HCT116 (cell line): ENCODE measurements around the gene ARL14EPL. TPM values are rescaled to one million over a fixed set of nuclear protein-coding genes. Genes with fewer than 3 reads are reported as not detected.

Experiments
- ATAC-seq: fragments of 200-7000 bp; cut with Tn5 transposase; 2 replicates; pipeline ENCODE4 v1.9.1; 2020; ENCODE audit warnings: mild to moderate bottlenecking, moderate library complexity
- BruUV-seq: library from RNA; stranded (reverse); fragments of 400-500 nt; replicated peaks from 2 replicates; lab custom pipeline; 2021; lab: Mats Ljungman, UMichigan
- CTCF ChIA-PET: fragments of 300-600 bp; sonication (Branson Sonifier 250); formaldehyde crosslinking; loops from one replicate; lab custom pipeline; 2021; ENCODE audit warnings: antibody characterized with exemption; lab: Charles Lee
- POLR2A ChIA-PET: fragments of 300-600, 350-600 bp; sonication (Branson Sonifier 250); formaldehyde crosslinking; loops from one replicate; lab custom pipeline; 2021; ENCODE audit warnings: antibody characterized with exemption; lab: Charles Lee
- RAD21 ChIA-PET, 2 experiments: fragments of 300-600 bp; sonication (Branson Sonifier 250); formaldehyde crosslinking; loops; one replicate each; lab custom pipeline; 2023; ENCODE audit warnings: low total read pairs in 2 of 2; ENCODE audit not compliant: uncharacterized antibody in 2 of 2, unreplicated experiment in 2 of 2, low non-redundant PET in 1 of 2; lab: Charles Lee
- DNase-seq: peaks from one replicate; pipeline ENCODE4 v3.0.0-alpha.2; 2010; ENCODE audit warnings: low read depth, low spot score
- H2AFZ ChIP-seq: fragments of 200-600 bp; shearing (Covaris generic), sonication (generic); 2 replicates; pipeline ENCODE4 v1.6.1; 2017; ENCODE audit warnings: low read depth, mixed run types, mixed read lengths, antibody characterized with exemption, low read length; ENCODE audit not compliant: poor library complexity, severe bottlenecking
- H3K27ac ChIP-seq: 2 replicates; pipeline ENCODE4 v1.5.1; 2012; ENCODE audit warnings: low read depth, low read length
- H3K27me3 ChIP-seq: fragments of 200-600 bp; sonication (generic); 2 replicates; pipeline ENCODE4 v1.6.1; 2016; ENCODE audit warnings: mixed run types, low read length, mixed read lengths; ENCODE audit not compliant: insufficient read depth
- H3K36me3 ChIP-seq, 2 experiments: fragments of 200-500 bp in 1 of 2; fragments of 200-600 bp in 1 of 2; sonication (Bioruptor generic) in 1 of 2; sonication (generic) in 1 of 2; 2 replicates each; pipeline versions ENCODE4 v1.5.1 to v1.6.1; 2014 to 2016; ENCODE audit warnings: low read length in 2 of 2, inconsistent platforms in 1 of 2, mixed read lengths in 1 of 2, mixed run types in 1 of 2; ENCODE audit not compliant: insufficient read depth in 2 of 2, control insufficient read depth in 1 of 2
- H3K4me1 ChIP-seq, 2 experiments: fragments of 200-600 bp in 1 of 2; sonication (generic) in 1 of 2; 2 replicates each; pipeline versions ENCODE4 v1.5.1 to v1.6.1; 2012 to 2017; ENCODE audit warnings: low read length in 2 of 2, inconsistent platforms in 1 of 2, mild to moderate bottlenecking in 1 of 2, mixed read lengths in 1 of 2, mixed run types in 1 of 2, moderate library complexity in 1 of 2; ENCODE audit not compliant: insufficient read depth in 2 of 2, control insufficient read depth in 1 of 2
- H3K4me2 ChIP-seq: fragments of 200-600 bp; sonication (generic); 2 replicates; pipeline ENCODE4 v1.6.1; 2017; ENCODE audit warnings: mixed run types, low read length, mixed read lengths
- H3K4me3 ChIP-seq, 2 experiments: fragments of 200-600 bp in 1 of 2; sonication (generic) in 1 of 2; replicated peaks in 1 of 2; 2 replicates each; pipeline ENCODE4 v1.5.1; 2011 to 2016; ENCODE audit warnings: low read length in 2 of 2, control low read depth in 1 of 2, low read depth in 1 of 2, mild to moderate bottlenecking in 1 of 2, mixed read lengths in 1 of 2, mixed run types in 1 of 2
- H3K79me2 ChIP-seq: fragments of 200-600 bp; sonication (generic); 2 replicates; pipeline ENCODE4 v1.6.1; 2017; ENCODE audit warnings: mild to moderate bottlenecking, mixed run types, low read length, moderate library complexity, mixed read lengths; ENCODE audit not compliant: insufficient read depth
- H3K9ac ChIP-seq: fragments of 200-600 bp; sonication (generic); 2 replicates; pipeline ENCODE4 v1.6.1; 2016; ENCODE audit warnings: low read length, mixed read lengths
- H3K9me2 ChIP-seq: fragments of 200-600 bp; sonication (generic), shearing (Covaris generic); 2 replicates; pipeline ENCODE4 v1.6.1; 2017; ENCODE audit warnings: mixed run types, mild to moderate bottlenecking, moderate library complexity; ENCODE audit not compliant: insufficient read depth
- H3K9me3 ChIP-seq, 2 experiments: fragments of 200-500 bp in 1 of 2; fragments of 200-600 bp in 1 of 2; sonication (Bioruptor generic) in 1 of 2; sonication (generic) in 1 of 2; 2 replicates each; pipeline ENCODE4 v1.6.1; 2014 to 2017; ENCODE audit warnings: low read length in 2 of 2, mixed read lengths in 2 of 2, inconsistent platforms in 1 of 2, low read depth in 1 of 2, mild to moderate bottlenecking in 1 of 2, mixed run types in 1 of 2, moderate library complexity in 1 of 2; ENCODE audit not compliant: control insufficient read depth in 1 of 2, insufficient read depth in 1 of 2
- H4K20me1 ChIP-seq: fragments of 200-600 bp; sonication (generic), shearing (Covaris generic); 2 replicates; pipeline ENCODE4 v1.6.1; 2017; ENCODE audit warnings: mixed run types, mild to moderate bottlenecking, moderate library complexity; ENCODE audit not compliant: insufficient read depth
- ATF3 ChIP-seq: IDR thresholded peaks from 2 replicates; pipeline ENCODE4 v1.6.1; 2012
- CBX3 ChIP-seq: IDR thresholded peaks from 2 replicates; pipeline ENCODE4 v1.6.1; 2012; ENCODE audit warnings: low read depth
- CEBPB ChIP-seq: IDR thresholded peaks from 2 replicates; pipeline ENCODE4 v1.6.1; 2012; ENCODE audit warnings: low read depth
- EZH2phosphoT487 ChIP-seq: fragments of 200-600 bp; IDR thresholded peaks from 2 replicates; pipeline ENCODE4 v1.6.1; 2018; ENCODE audit warnings: antibody characterized with exemption, borderline replicate concordance
- JUND ChIP-seq: IDR thresholded peaks from 2 replicates; pipeline ENCODE4 v1.6.1; 2012
- MAX ChIP-seq: IDR thresholded peaks from 2 replicates; pipeline ENCODE4 v1.6.1; 2012
- POLR2A ChIP-seq: IDR thresholded peaks from 2 replicates; pipeline ENCODE4 v1.7.0; 2011; ENCODE audit warnings: borderline replicate concordance; ENCODE audit not compliant: insufficient read depth, insufficient read length; ENCODE audit errors: extremely low read depth
- RAD21 ChIP-seq: IDR thresholded peaks from 2 replicates; pipeline ENCODE4 v1.6.1; 2012; ENCODE audit warnings: low read depth, mild to moderate bottlenecking
- REST ChIP-seq: IDR thresholded peaks from 2 replicates; pipeline ENCODE4 v1.6.1; 2012; ENCODE audit warnings: low read depth
- SIN3A ChIP-seq: IDR thresholded peaks from 2 replicates; pipeline ENCODE4 v1.6.1; 2012; ENCODE audit warnings: low read depth
- SP1 ChIP-seq: IDR thresholded peaks from 2 replicates; pipeline ENCODE4 v1.6.1; 2012; ENCODE audit warnings: low read depth
- SRF ChIP-seq: IDR thresholded peaks from 2 replicates; pipeline ENCODE4 v1.6.1; 2012; ENCODE audit warnings: low read depth
- TCF7L2 ChIP-seq: IDR thresholded peaks from 2 replicates; pipeline ENCODE4 v1.7.0; 2011; ENCODE audit warnings: borderline replicate concordance, inconsistent platforms; ENCODE audit not compliant: insufficient read depth, insufficient read length; ENCODE audit errors: extremely low read depth
- ZFX ChIP-seq: fragments of 450-650 bp; IDR thresholded peaks from 2 replicates; pipeline ENCODE4 v1.6.1; 2017
- ZNF274 ChIP-seq: fragments of 200-500 bp; sonication (Bioruptor generic); IDR thresholded peaks from 2 replicates; pipeline ENCODE4 v1.6.1; 2014; ENCODE audit warnings: mild to moderate bottlenecking, low read depth, low read length, inconsistent platforms
- intact Hi-C: fragments of 100-400 bp; cut with micrococcal nuclease; formaldehyde crosslinking; loops from 2 replicates; pipeline ENCODE4 v1.10.0; 2022
- total RNA-seq: library from RNA; stranded (reverse); gene quantifications from one replicate; pipeline ENCODE4 v1.2.1, GENCODE V29; 2021; ENCODE audit not compliant: unreplicated experiment

Gene ARL14EPL
- total RNA-seq, 1 experiment from 2014 or later: 22.9 TPM

GRCh38 chr5:116084287-116084691, 52.0 kb downstream of the ARL14EPL start:
- intact Hi-C loops: loop anchor here (1.0 kb wide), 1 partner anchor 155 kb away; no protein-coding TSS in a partner anchor
- peak; percentile 31 for ATAC-seq
- H3K27me3 ChIP-seq: no peaks in the 10 kb centered on the region
- no peaks in the 10 kb centered on the region for H3K9me2 ChIP-seq
- peak overlapping the region; percentile 67 to 80 for H3K4me3 ChIP-seq
- peaks cover 64% of the 10 kb centered on the region for H3K79me2 ChIP-seq
- no peak overlapping the region for H2AFZ ChIP-seq
- peak overlapping the region; percentile 88 for H3K27ac ChIP-seq
- peak overlapping the region; percentile 91 for H3K4me2 ChIP-seq
- ChIA-PET RAD21 (no interaction called here), POLR2A (interaction anchor here (0.7 to 1.5 kb wide), 3 partner anchors 13 to 479 kb away, joined by 3 to 4 read pairs (median 4); no protein-coding TSS in a partner anchor)
- peak; percentile 4; the same call in 1 of the 2 replicates for TF ChIP-seq SP1
- TF ChIP-seq ZFX: no peak
- TF ChIP-seq SIN3A: peak; percentile 43
- TF ChIP-seq, all 23 proteins: peak for 2
- peak overlapping the region; percentile 82 for H3K9ac ChIP-seq
- DNase-seq: no peak
- no TSS peak for BruUV-seq
- peaks cover 7 to 43% of the 10 kb centered on the region in 2 experiments for H3K4me1 ChIP-seq
- CTCF ChIA-PET: no interaction called here
- no peaks in the 10 kb centered on the region for H3K9me3 ChIP-seq
- no peaks in the 10 kb centered on the region for H4K20me1 ChIP-seq
- no peaks in the 10 kb centered on the region for H3K36me3 ChIP-seq

GRCh38 chr5:116084871-116085715, 52.8 kb downstream of the ARL14EPL start, which contains the start of gene COMMD10:
COMMD10 (plus strand) TSS chr5:116085025.
- Histone ChIP-seq H3K27ac (peak within 1 kb of the TSS; percentile 88), H3K27me3 (no peaks in the 10 kb centered on the region), H3K9me2 (no peaks in the 10 kb centered on the region), H2AFZ (no peak within 1 kb of the TSS), H4K20me1 (no peaks in the 10 kb centered on the region), H3K4me2 (peak within 1 kb of the TSS; percentile 91), H3K36me3 (no peaks in the 10 kb centered on the region), H3K79me2 (peaks cover 72% of the 10 kb centered on the region), H3K9me3 (no peaks in the 10 kb centered on the region), H3K4me1 (peaks cover 7 to 43% of the 10 kb centered on the region in 2 experiments), H3K4me3 (peak within 1 kb of the TSS; percentile 67 to 80), H3K9ac (peak within 1 kb of the TSS; percentile 82)
- ChIA-PET RAD21 (no interaction called here), POLR2A (interaction anchor here (0.7 to 1.5 kb wide), 6 partner anchors 10 to 480 kb away, joined by 3 to 4 read pairs (median 4); no protein-coding TSS in a partner anchor), CTCF (no interaction called here)
- ATAC-seq (peak; percentile 86), DNase-seq (peak; percentile 85)
- intact Hi-C loops: loop anchor here (1.0 kb wide), 1 partner anchor 156 kb away; no protein-coding TSS in a partner anchor
- no TSS peak for BruUV-seq
- TF ChIP-seq POLR2A (peak; percentile 91), REST (no peak), CEBPB (no peak), SP1 (peak; percentile 38), SRF (peak; percentile 22; the same call in 1 of the 2 replicates), ATF3 (no peak), JUND (no peak), CBX3 (peak; percentile 11; the same call in 1 of the 2 replicates), ZNF274 (no peak), TCF7L2 (peak; percentile 72), RAD21 (no peak), EZH2phosphoT487 (no peak), MAX (peak; percentile 96)
